ENCODE results near the gene CORO7.

- TF ChIP-seq CTCF (IDR thresholded peaks at IDR 0.05; ENCODE audit: borderline replicate concordance, extremely low read depth, low read length, poor library complexity, severe bottlenecking), result no peak
- TF ChIP-seq EZH2 (IDR thresholded peaks at IDR 0.05; ENCODE audit: borderline replicate concordance, low read depth, low read length, severe bottlenecking), result no peak
Observed at GRCh38 chr16:4463522-4464163, 47.2 kb upstream of the CORO7 start.
